GM21723 (cell line): Measurements from ENCODE around the gene LRMDA.

Source experiments
- ATAC-seq: cut with Tn5 transposase; IDR thresholded peaks from one replicate; pipeline ENCODE4 v1.9.1; 2021; ENCODE audit warnings: mild to moderate bottlenecking, moderate library complexity; ENCODE audit not compliant: unreplicated experiment

Gene LRMDA

DNA sequence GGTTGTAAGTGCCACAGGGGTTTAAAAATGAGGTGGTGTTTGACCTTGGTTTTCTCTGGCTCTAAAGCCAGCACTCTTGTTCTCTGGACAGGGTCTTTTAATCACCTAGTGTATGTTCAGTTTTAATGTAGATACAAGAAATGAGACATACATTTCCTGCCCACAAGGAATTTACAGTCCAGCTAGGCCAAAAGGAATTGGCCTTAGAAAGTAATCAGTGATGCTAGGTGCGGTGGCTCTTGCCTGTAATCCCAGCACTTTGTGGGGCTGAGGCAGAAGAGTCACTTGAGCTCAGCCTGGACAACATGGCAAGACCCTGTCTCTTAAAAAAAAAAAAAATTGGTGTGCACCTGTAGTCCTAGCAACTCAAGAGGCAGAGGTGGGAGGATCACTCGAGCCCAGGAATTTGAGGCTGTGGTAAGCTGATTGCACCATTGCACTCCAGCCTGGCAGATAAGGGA lies 100.2 kb downstream of the LRMDA start:
- no peak for ATAC-seq

GRCh38 chr10:75532253-75532924 lies 101.0 kb downstream of the LRMDA start:
- no peak for ATAC-seq

- no peak for ATAC-seq
These were observed 106.7 kb downstream of the LRMDA start for GRCh38 chr10:75538144-75538543.

- no peak for ATAC-seq
These were observed 107.3 kb downstream of the LRMDA start for GRCh38 chr10:75538765-75539164.

- peak; percentile 62 for ATAC-seq
These were observed 109.0 kb downstream of the LRMDA start for GRCh38 chr10:75540357-75540966.

- ATAC-seq, result no peak
These were observed 109.6 kb downstream of the LRMDA start for GRCh38 chr10:75540981-75541380.

DNA sequence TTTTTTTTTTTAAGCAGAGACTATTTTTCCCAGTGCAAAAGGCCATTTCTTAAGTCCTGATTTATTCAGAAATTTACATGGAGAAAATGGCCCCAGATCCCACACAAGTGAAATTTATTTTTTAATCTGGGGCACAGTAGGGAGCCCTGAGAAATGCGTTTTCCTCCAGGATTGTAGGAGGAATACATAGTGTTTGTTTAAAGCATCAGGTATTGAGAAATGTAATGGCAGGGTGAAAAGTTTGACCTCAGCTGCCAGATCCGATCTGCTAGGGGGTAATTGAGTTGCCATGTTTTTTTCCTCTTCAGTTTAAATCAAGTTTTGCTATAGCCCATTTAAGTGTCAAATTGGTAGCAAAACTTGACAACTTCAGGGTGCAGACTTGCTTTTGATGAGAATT lies 110.0 kb downstream of the LRMDA start:
- ATAC-seq, result no peak

DNA sequence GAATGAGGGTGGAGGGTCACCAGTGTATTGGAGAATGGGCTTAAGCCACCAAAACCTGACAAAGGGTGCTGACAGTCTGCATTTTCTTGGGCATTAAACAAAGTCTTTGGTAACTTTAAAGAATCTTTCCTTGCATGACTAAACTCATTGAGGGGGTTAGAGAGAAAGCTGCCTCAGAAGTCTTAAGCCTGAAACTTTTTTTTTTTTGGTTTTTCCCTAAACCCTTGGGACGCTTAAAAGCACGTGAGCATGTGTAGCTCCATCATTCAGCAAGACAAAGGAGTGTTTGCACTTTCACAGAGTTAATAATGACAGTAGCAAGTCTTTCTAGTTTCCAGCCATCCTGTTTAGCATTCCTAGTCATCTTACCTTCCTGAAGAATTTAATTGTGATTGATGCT lies 110.7 kb downstream of the LRMDA start:
- ATAC-seq, result no peak

GRCh38 chr10:75542906-75543305 lies 111.5 kb downstream of the LRMDA start:
- ATAC-seq, result no peak

DNA sequence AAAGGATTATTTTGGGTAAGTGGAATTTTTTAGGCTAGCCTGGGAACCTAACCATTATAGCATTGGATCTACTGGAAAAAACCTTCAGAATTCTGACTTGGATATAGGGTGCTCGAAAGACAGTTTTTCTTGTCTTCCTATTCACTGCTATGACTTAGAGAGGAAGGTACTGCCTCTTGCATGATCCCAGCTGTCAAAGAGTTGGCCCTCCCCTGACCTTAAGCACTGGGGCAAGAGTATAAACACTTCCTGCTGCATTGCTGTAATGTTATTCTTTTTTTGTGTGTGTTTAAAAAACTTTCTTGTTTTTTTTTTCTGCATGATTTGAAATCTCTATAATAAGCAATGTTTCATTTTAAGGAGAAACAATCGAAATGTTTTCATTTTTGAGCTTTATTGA lies 113.0 kb downstream of the LRMDA start:
- no peak for ATAC-seq

DNA sequence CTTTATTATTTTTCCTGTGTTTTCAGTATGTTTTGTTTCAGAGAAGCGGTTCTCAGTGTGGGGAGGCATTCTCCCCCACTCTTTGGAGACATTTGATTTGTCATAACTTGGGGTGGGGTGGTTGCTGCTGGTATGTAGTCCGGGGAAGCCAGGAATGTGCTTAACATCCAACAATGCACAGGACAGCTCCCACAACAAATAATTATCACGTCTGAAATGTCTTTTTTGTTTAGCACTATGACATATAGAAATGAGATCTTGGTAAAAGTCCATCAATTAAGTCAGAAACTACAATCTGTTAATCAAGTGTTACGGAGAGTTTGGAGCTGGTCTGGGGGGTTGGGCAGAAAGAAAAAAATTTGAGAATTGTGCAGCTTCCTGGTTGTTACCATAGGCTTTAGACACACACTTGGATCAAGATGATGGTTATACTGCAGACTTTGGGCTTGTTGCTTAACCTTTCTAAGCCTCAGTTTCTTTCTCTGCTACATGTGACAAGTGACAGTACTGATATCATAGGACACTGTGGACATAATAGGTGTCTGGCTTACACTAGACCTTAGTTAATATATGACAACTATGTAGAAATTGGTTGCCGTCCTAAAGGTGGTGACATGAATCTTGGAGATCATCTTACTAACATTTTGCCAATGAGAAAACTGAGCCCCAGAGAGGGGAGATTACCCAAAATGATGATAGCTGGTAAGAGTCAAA lies 113.7 kb downstream of the LRMDA start:
- ATAC-seq, result no peak

- ATAC-seq, result no peak
These were observed 114.6 kb downstream of the LRMDA start for GRCh38 chr10:75546004-75546403.

GRCh38 chr10:75547391-75548298 lies 116.2 kb downstream of the LRMDA start:
- no peak for ATAC-seq

- ATAC-seq, result no peak
These were observed 116.9 kb downstream of the LRMDA start for GRCh38 chr10:75548356-75548755.

GRCh38 chr10:75550191-75550590 lies 118.8 kb downstream of the LRMDA start:
- ATAC-seq, result no peak

GRCh38 chr10:75552171-75552570 lies 120.7 kb downstream of the LRMDA start:
- no peak for ATAC-seq

- ATAC-seq, result no peak
These were observed 122.1 kb downstream of the LRMDA start for GRCh38 chr10:75553550-75553949.

GRCh38 chr10:75555323-75555722 lies 123.9 kb downstream of the LRMDA start:
- no peak for ATAC-seq

- ATAC-seq, result no peak
These were observed 124.9 kb downstream of the LRMDA start for GRCh38 chr10:75556320-75556719.

GRCh38 chr10:75565286-75566251 lies 134.1 kb downstream of the LRMDA start:
- no peak for ATAC-seq
